CD4-positive, alpha-beta T cell (primary cell): ENCODE data around the gene OR52A5. TPM values are rescaled to one million over a fixed set of nuclear protein-coding genes. Genes with fewer than 3 reads are reported as not detected.

Source experiments
- ATAC-seq: fragments of 200-7000 bp; cut with Tn5 transposase; one replicate; pipeline ENCODE4 v1.10.0; 2022; ENCODE audit warnings: mild to moderate bottlenecking; ENCODE audit not compliant: poor library complexity
- CTCF ChIA-PET: fragments of 350-600 bp; sonication (Branson Sonifier 250); formaldehyde crosslinking; loops from one replicate; lab custom pipeline; 2021; ENCODE audit warnings: antibody characterized with exemption, inconsistent platforms; lab: Charles Lee
- POLR2A ChIA-PET: fragments of 350-600 bp; sonication (Branson Sonifier 250); formaldehyde crosslinking; loops from one replicate; lab custom pipeline; 2021; ENCODE audit warnings: antibody characterized with exemption, inconsistent platforms; lab: Charles Lee
- DNase-seq, 14 experiments: peaks; one replicate each; pipeline ENCODE4 v3.0.0-alpha.2; 2013 to 2020; ENCODE audit warnings: mixed read lengths in 2 of 14
- H3K27ac ChIP-seq, 2 donors: one replicate each; pipeline versions ENCODE4 v1.5.1 to v1.7.0; 2013; ENCODE audit warnings: low read length in 2 of 2, low read depth in 1 of 2, mild to moderate bottlenecking in 1 of 2
- H3K27me3 ChIP-seq, 2 experiments: 1 replicate in 1 of 2; 2 replicates in 1 of 2; pipeline versions ENCODE4 v1.6.1 to v1.7.0; 2013; ENCODE audit warnings: low read length in 2 of 2, control low read depth in 1 of 2, mild to moderate bottlenecking in 1 of 2, moderate library complexity in 1 of 2; ENCODE audit not compliant: insufficient read depth in 2 of 2, control insufficient read depth in 1 of 2
- H3K36me3 ChIP-seq: one replicate; pipeline ENCODE4 v1.6.1; 2013; ENCODE audit warnings: low read length, control low read depth; ENCODE audit not compliant: insufficient read depth
- H3K4me1 ChIP-seq: one replicate; pipeline ENCODE4 v1.6.1; 2013; ENCODE audit warnings: low read length, control low read depth; ENCODE audit not compliant: insufficient read depth
- H3K4me3 ChIP-seq: one replicate; pipeline ENCODE4 v1.5.1; 2013; ENCODE audit warnings: mild to moderate bottlenecking, low read length, moderate library complexity
- H3K9me3 ChIP-seq, 2 experiments: 1 replicate in 1 of 2; 2 replicates in 1 of 2; pipeline versions ENCODE4 v1.6.1 to v1.7.0; 2013; ENCODE audit warnings: low read length in 2 of 2, mild to moderate bottlenecking in 2 of 2, control low read depth in 1 of 2, moderate library complexity in 1 of 2; ENCODE audit not compliant: control insufficient read depth in 1 of 2, insufficient read depth in 1 of 2
- H3K27ac Mint-ChIP-seq: one replicate; pipeline ENCODE4 v1.8.0; 2020; ENCODE audit warnings: mixed read lengths
- H3K27me3 Mint-ChIP-seq: one replicate; pipeline ENCODE4 v1.8.0; 2021; ENCODE audit warnings: mixed read lengths
- H3K36me3 Mint-ChIP-seq: one replicate; pipeline ENCODE4 v1.8.0; 2021; ENCODE audit warnings: low read depth, mixed read lengths
- H3K4me1 Mint-ChIP-seq: one replicate; pipeline ENCODE4 v1.8.0; 2021; ENCODE audit warnings: low read depth, mixed read lengths
- H3K4me3 Mint-ChIP-seq: one replicate; pipeline ENCODE4 v1.8.0; 2020; ENCODE audit warnings: mild to moderate bottlenecking, mixed read lengths
- H3K9me3 Mint-ChIP-seq: one replicate; pipeline ENCODE4 v1.8.0; 2020; ENCODE audit warnings: mixed read lengths
- intact Hi-C, 2 experiments: fragments of 100-400 bp; cut with DNase I in 1 of 2; cut with micrococcal nuclease in 1 of 2; formaldehyde crosslinking; loops; one replicate each; pipeline versions ENCODE4 v1.15.1 to v1.9.0; 2023 to 2025; cut with DNase I, micrococcal nuclease
- total RNA-seq, 174 experiments: library from RNA in 2 of 174; stranded (reverse) in 2 of 174; gene quantifications; one replicate each; pipeline ENCODE4 v1.2.3 and lab custom pipeline; 2021 to 2026
- TF ChIP-seq, protein P1 (sequence below): fragments of 200-600 bp; IDR thresholded peaks from one replicate; pipeline ENCODE4 v1.8.0; 2022; ENCODE audit warnings: antibody characterized with exemption, mild to moderate bottlenecking

Gene OR52A5
- total RNA-seq, 2 experiments from 2014 or later: not detected

DNA sequence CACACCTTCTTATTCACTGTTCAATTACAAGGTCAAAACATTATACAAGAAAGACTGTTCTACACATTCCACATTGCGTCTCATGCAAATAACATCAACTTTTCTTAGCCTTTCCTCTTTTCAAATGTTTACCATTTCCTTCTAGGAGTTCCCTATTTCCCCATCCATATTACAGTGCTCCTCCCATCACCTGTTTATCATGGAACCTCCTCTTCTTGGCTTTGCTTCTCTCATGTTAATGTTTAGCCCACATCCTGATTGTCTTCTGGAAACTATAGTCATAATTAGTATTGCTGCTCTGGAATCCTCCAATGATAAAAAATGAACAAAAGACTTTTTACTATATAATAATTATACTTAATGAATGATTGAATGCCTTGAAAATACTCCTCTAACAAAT is 47.5 kb downstream of the OR52A5 start:
- TF ChIP-seq, protein P1, sequence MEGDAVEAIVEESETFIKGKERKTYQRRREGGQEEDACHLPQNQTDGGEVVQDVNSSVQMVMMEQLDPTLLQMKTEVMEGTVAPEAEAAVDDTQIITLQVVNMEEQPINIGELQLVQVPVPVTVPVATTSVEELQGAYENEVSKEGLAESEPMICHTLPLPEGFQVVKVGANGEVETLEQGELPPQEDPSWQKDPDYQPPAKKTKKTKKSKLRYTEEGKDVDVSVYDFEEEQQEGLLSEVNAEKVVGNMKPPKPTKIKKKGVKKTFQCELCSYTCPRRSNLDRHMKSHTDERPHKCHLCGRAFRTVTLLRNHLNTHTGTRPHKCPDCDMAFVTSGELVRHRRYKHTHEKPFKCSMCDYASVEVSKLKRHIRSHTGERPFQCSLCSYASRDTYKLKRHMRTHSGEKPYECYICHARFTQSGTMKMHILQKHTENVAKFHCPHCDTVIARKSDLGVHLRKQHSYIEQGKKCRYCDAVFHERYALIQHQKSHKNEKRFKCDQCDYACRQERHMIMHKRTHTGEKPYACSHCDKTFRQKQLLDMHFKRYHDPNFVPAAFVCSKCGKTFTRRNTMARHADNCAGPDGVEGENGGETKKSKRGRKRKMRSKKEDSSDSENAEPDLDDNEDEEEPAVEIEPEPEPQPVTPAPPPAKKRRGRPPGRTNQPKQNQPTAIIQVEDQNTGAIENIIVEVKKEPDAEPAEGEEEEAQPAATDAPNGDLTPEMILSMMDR: no peak
- Mint-ChIP-seq H3K27me3 (no peaks in the 10 kb centered on the region), H3K9me3 (no peaks in the 10 kb centered on the region), H3K4me3 (no peak overlapping the region), H3K36me3 (no peaks in the 10 kb centered on the region), H3K27ac (no peak overlapping the region), H3K4me1 (no peaks in the 10 kb centered on the region)
- intact Hi-C loops: no loop called here
- ChIA-PET POLR2A (no interaction called here), CTCF (no interaction called here)
- no peak overlapping the region for H3K4me3 ChIP-seq
- H3K9me3 ChIP-seq: no peaks in the 10 kb centered on the region
- ATAC-seq (no peak), DNase-seq (no peak)
- no peaks in the 10 kb centered on the region for H3K4me1 ChIP-seq
- H3K27ac ChIP-seq: no peak overlapping the region
- no peaks in the 10 kb centered on the region for H3K36me3 ChIP-seq
- H3K27me3 ChIP-seq: no peaks in the 10 kb centered on the region

DNA sequence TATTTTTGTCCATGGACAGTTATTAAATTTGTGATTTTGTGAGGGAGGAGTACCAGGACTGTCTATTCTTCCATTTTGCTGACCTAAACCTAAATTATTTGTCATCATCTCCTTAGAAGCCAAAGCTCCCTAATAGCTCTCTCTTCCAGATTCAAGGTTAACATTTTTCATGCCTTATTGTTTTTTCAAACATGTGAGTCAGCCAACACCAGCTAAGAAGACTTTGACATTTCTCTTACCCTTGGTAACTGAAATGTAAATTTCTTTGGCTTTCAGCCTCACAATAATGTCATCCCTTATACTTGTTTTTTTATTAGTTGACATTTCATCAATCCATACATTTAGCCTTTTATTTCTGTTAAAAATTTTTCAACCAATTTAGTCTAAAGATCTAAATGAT is 49.6 kb downstream of the OR52A5 start:
- CTCF ChIA-PET: no interaction called here

DNA sequence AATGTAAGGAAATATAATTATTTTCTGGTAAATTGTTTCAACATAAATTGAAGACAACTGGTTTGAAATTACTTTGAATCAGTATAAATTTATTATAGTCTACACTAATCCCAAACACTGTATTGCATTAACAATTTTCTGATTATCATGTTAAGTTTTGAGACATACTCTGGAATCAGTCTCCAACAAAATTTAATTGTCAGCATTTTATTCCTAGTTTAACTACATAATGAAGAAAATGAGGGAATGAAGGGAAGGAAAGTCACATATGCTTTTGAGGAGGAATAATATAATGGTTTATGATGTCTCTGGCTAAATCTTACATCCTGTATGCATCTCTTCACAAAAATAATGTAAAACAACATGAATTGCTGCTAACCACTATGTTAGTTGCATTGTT is 54.6 kb downstream of the OR52A5 start:
- Histone ChIP-seq H3K9me3 (no peaks in the 10 kb centered on the region), H3K27me3 (no peaks in the 10 kb centered on the region), H3K36me3 (no peaks in the 10 kb centered on the region), H3K4me3 (no peak overlapping the region), H3K27ac (no peak overlapping the region), H3K4me1 (no peaks in the 10 kb centered on the region)
- Mint-ChIP-seq H3K4me1 (no peaks in the 10 kb centered on the region), H3K4me3 (no peak overlapping the region), H3K36me3 (no peaks in the 10 kb centered on the region), H3K27ac (no peak overlapping the region), H3K9me3 (no peaks in the 10 kb centered on the region), H3K27me3 (no peaks in the 10 kb centered on the region)
- intact Hi-C loops: no loop called here
- CTCF ChIA-PET: no interaction called here
- no peak for DNase-seq
- POLR2A ChIA-PET: no interaction called here
- TF ChIP-seq, protein P1: no peak
- no peak for ATAC-seq

More for the DNA sequence above, 49.6 kb downstream of the OR52A5 start:
- Mint-ChIP-seq H3K27me3 (no peaks in the 10 kb centered on the region), H3K27ac (no peak overlapping the region), H3K4me1 (no peaks in the 10 kb centered on the region), H3K9me3 (no peaks in the 10 kb centered on the region), H3K4me3 (no peak overlapping the region), H3K36me3 (no peaks in the 10 kb centered on the region)
- DNase-seq (no peak), ATAC-seq (no peak)
- intact Hi-C loops: no loop called here
- Histone ChIP-seq H3K4me3 (no peak overlapping the region), H3K36me3 (no peaks in the 10 kb centered on the region), H3K27ac (no peak overlapping the region), H3K9me3 (no peaks in the 10 kb centered on the region), H3K27me3 (no peaks in the 10 kb centered on the region), H3K4me1 (no peaks in the 10 kb centered on the region)
- TF ChIP-seq, protein P1: no peak
- POLR2A ChIA-PET: no interaction called here
